KMS-11 (cell line): Measurements from ENCODE around the gene MEAK7.

Source experiments
- H2AFZ ChIP-seq: fragments of 200-600 bp; sonication (generic); 2 replicates; pipeline ENCODE4 v1.6.1; 2016; ENCODE audit warnings: antibody characterized with exemption, mixed run types, low read depth
- H3K27ac ChIP-seq: fragments of 200-600 bp; sonication (generic); 2 replicates; pipeline ENCODE4 v1.6.1; 2016; ENCODE audit warnings: mild to moderate bottlenecking, mixed run types
- H3K27me3 ChIP-seq: fragments of 200-600 bp; sonication (generic); 2 replicates; pipeline ENCODE4 v1.6.1; 2017; ENCODE audit warnings: mild to moderate bottlenecking, low read depth, mixed run types, moderate library complexity; ENCODE audit not compliant: insufficient read depth
- H3K36me3 ChIP-seq: fragments of 200-600 bp; sonication (generic); 2 replicates; pipeline ENCODE4 v1.6.1; 2017; ENCODE audit warnings: mild to moderate bottlenecking, mixed run types; ENCODE audit not compliant: insufficient read depth
- H3K4me1 ChIP-seq: fragments of 200-600 bp; sonication (generic); 2 replicates; pipeline ENCODE4 v1.6.1; 2016; ENCODE audit warnings: mild to moderate bottlenecking, low read depth, mixed run types; ENCODE audit not compliant: poor library complexity, severe bottlenecking
- H3K4me2 ChIP-seq: fragments of 200-600 bp; sonication (generic); 2 replicates; pipeline ENCODE4 v1.7.0; 2016; ENCODE audit warnings: mild to moderate bottlenecking, mixed run types
- H3K4me3 ChIP-seq: fragments of 200-600 bp; sonication (generic); IDR thresholded peaks from 2 replicates; pipeline ENCODE4 v1.6.1; 2017; ENCODE audit warnings: low read depth, low read length, mixed read lengths; ENCODE audit not compliant: insufficient read depth
- H3K79me2 ChIP-seq: fragments of 200-600 bp; sonication (generic); 2 replicates; pipeline ENCODE4 v1.6.1; 2016; ENCODE audit warnings: low read depth, mixed run types; ENCODE audit not compliant: insufficient read depth
- H3K9ac ChIP-seq: fragments of 200-600 bp; sonication (generic); 2 replicates; pipeline ENCODE4 v1.6.1; 2016; ENCODE audit warnings: mild to moderate bottlenecking, mixed run types
- H4K20me1 ChIP-seq: fragments of 200-600 bp; sonication (generic); 2 replicates; pipeline ENCODE4 v1.6.1; 2016; ENCODE audit warnings: mild to moderate bottlenecking, mixed run types; ENCODE audit not compliant: insufficient read depth
- TF ChIP-seq, protein P1 (sequence below): fragments of 200-600 bp; sonication (generic); conservative IDR thresholded peaks from 2 replicates; pipeline ENCODE4 v1.6.1; 2017; ENCODE audit warnings: low read depth, mild to moderate bottlenecking, antibody characterized with exemption, low read length, moderate library complexity, mixed read lengths

MEAK7 gene

DNA sequence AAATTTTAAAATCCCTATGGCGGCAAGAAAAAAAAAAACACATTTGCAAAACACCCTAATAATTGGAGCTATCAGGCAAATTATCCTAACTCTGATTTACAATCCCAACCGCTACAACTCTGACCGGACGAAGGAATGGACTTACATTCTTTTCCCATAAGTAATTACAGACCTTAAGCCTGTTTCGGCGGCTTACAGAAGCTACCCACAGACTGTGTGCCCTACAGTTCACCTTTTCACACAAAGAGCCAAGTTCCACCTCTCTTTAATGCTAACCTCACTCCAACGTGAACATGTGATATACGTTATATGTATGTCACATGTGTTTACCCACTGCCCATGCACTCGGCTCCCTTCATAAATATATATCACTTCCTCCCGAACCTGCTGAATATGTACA lies 8.7 kb upstream of the MEAK7 start:
- H3K27ac ChIP-seq: no peak overlapping the region
- peaks cover 3% of the 10 kb centered on the region for H3K4me1 ChIP-seq
- no peak overlapping the region for H2AFZ ChIP-seq
- no peak overlapping the region for H3K4me2 ChIP-seq
- TF ChIP-seq, protein P1, sequence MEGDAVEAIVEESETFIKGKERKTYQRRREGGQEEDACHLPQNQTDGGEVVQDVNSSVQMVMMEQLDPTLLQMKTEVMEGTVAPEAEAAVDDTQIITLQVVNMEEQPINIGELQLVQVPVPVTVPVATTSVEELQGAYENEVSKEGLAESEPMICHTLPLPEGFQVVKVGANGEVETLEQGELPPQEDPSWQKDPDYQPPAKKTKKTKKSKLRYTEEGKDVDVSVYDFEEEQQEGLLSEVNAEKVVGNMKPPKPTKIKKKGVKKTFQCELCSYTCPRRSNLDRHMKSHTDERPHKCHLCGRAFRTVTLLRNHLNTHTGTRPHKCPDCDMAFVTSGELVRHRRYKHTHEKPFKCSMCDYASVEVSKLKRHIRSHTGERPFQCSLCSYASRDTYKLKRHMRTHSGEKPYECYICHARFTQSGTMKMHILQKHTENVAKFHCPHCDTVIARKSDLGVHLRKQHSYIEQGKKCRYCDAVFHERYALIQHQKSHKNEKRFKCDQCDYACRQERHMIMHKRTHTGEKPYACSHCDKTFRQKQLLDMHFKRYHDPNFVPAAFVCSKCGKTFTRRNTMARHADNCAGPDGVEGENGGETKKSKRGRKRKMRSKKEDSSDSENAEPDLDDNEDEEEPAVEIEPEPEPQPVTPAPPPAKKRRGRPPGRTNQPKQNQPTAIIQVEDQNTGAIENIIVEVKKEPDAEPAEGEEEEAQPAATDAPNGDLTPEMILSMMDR: no peak
- H3K79me2 ChIP-seq: no peaks in the 10 kb centered on the region
- H3K4me3 ChIP-seq: no peak overlapping the region
- no peak overlapping the region for H3K9ac ChIP-seq
- H3K36me3 ChIP-seq: no peaks in the 10 kb centered on the region
- H4K20me1 ChIP-seq: no peaks in the 10 kb centered on the region
- 0 out of 2 replicates have a peak, but pooled peaks cover 6% of the 10 kb centered on the region for H3K27me3 ChIP-seq

DNA sequence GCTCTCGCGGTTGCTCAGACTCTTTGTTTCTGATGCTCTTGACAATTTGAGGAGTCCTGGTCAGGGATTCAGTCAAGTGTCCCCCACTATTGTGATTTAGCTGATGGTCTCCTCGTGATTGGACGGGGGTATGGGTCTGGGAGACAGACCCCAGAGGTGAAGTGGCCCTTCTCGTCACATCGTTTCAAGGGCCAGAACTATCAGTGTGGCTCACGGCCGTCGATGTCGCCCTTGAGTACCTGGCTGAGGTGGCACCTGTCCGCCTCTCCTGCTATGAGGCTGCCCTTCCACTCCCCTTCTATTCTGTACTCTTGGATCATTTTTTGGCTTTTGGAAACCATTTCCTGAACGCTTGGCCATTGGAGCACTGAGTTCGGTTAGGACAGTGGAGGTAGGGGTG lies 7.4 kb upstream of the MEAK7 start:
- Histone ChIP-seq H3K4me1 (peaks cover 5% of the 10 kb centered on the region), H2AFZ (peak overlapping the region; percentile 32), H3K27ac (no peak overlapping the region)

DNA sequence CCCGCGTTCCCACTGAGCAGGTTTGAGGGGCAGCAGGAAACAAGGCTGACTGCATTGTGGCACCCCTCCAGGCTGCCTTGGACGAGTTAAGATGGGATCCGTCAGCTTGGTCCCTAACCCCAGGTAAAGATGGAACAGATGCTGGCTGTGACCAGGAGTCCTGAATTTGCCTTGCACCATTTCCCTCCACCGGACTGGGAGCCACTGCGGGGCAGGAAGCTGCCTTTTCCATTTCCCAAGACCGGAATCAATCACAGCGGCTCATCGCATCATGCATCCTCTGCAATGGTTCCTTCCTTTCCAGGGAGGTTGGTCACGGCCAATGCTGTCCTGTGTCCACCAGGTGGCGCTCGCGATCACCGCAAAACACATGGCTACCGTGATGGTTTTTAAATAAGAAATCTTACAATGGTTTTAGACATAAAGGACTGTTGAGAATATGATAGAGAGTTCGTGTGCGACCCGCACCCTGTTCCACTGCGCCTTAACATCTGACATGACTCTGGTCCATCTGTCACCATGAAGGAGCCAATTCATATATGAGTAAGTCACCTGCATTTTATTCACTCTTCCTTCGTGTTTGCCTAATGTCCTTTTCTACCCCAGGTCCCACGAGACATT lies 6.8 kb upstream of the MEAK7 start:
- Histone ChIP-seq H4K20me1 (no peaks in the 10 kb centered on the region), H3K4me3 (no peak overlapping the region), H3K27me3 (0 out of 2 replicates have a peak, but pooled peaks cover 6% of the 10 kb centered on the region), H3K4me1 (peaks cover 8% of the 10 kb centered on the region), H3K79me2 (no peaks in the 10 kb centered on the region), H3K27ac (no peak overlapping the region), H3K36me3 (no peaks in the 10 kb centered on the region), H3K9ac (no peak overlapping the region), H2AFZ (peak overlapping the region; percentile 32), H3K4me2 (peak overlapping the region; percentile 5; the same call in 1 of the 2 replicates)
- TF ChIP-seq, protein P1: peak; percentile 97

More for the DNA sequence above, 7.4 kb upstream of the MEAK7 start:
- Histone ChIP-seq H3K79me2 (no peaks in the 10 kb centered on the region), H3K36me3 (no peaks in the 10 kb centered on the region), H3K4me2 (no peak overlapping the region), H3K9ac (no peak overlapping the region), H4K20me1 (no peaks in the 10 kb centered on the region), H3K27me3 (0 out of 2 replicates have a peak, but pooled peaks cover 6% of the 10 kb centered on the region), H3K4me3 (no peak overlapping the region)
- TF ChIP-seq, protein P1: no peak

DNA sequence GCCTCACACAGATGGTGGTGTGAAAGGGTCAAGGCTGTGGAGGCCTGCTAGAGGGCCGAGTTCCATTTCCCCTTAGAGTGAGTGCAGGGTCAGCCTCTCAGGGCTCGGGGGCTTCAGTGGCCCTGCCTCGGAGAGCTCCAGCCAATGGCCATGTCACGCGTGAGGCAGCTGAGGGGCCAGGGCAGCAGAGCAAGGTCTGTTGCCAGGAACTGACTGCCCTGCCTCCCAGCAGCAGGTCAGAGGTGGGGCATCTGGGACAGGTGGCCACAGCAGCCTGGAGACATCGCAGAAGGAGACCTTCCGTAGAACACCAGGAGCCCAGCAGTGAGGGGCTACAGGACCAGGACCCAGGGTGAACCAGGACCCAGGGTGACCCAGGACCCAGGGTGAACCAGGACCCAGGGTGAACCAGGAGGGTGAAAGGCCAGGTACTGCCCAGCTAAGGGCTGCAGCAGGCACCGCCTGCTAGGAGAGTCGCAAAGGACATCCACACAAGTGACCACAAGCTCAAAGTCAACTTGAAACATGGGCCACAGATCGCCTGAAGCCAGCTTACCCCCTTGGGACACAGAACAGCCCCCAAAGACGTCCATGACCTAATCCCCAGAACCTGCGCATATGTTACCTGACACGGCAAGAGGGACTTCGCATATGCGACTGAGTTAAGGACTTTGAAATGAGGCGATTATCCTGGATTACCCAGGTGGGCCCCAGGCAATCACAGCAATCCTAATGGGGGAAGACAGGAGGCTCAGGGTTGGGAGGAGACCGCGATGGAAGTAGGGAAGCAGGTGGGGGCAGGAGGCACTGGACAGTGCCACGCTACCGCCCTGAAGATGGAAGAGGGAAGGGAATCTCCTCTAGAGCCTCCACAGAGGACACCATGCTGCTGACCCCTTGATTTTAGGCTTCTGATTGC lies 4.8 kb upstream of the MEAK7 start:
- no peak overlapping the region for H3K4me2 ChIP-seq
- H3K79me2 ChIP-seq: no peaks in the 10 kb centered on the region
- H2AFZ ChIP-seq: no peak overlapping the region
- H3K4me3 ChIP-seq: no peak overlapping the region
- H3K27me3 ChIP-seq: no peaks in the 10 kb centered on the region
- no peaks in the 10 kb centered on the region for H3K36me3 ChIP-seq
- no peak overlapping the region for H3K9ac ChIP-seq
- no peak overlapping the region for H3K27ac ChIP-seq
- TF ChIP-seq, protein P1: no peak
- peaks cover 18% of the 10 kb centered on the region for H3K4me1 ChIP-seq
- H4K20me1 ChIP-seq: no peaks in the 10 kb centered on the region
